Measurements from ENCODE around the gene HOXC9. TPM values are rescaled to one million over a fixed set of nuclear protein-coding genes. Genes with fewer than 3 reads are reported as not detected.

The HOXC9 gene
- polyA plus RNA-seq, 1 of the 3 experiments (the other 2 are of a cell fraction) = 1.9 TPM

DNA sequence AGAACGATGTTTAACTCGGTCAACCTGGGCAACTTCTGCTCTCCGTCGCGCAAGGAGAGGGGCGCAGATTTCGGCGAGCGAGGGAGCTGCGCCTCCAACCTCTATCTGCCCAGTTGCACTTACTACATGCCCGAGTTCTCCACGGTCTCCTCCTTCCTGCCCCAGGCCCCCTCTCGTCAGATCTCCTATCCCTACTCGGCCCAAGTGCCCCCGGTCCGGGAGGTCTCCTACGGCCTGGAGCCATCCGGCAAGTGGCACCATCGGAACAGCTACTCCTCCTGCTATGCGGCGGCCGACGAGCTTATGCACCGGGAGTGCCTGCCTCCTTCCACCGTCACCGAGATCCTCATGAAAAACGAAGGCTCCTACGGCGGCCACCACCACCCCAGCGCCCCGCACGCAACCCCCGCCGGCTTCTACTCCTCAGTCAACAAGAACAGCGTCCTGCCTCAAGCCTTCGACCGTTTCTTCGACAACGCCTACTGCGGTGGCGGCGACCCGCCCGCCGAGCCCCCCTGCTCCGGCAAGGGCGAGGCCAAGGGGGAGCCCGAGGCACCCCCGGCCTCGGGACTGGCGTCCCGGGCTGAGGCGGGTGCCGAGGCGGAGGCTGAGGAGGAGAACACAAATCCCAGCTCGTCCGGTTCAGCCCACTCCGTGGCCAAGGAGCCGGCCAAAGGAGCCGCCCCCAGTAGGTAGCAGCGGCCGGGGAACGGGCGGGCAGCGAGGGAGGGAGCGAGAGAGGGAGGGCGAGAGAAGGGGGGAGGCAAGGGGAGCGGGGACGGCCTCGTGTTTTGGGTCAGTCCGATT, 26.5 kb upstream of the HOXC9 start:
- ChIA-PET CTCF (interaction anchor here (0.9 to 12.7 kb wide), 3 partner anchors 15 to 234 kb away, joined by 3 to 134 read pairs (median 5); partner anchors contain the start of gene HOXC10), POLR2A (no interaction called here)
- Histone ChIP-seq H3K27me3 (ENCODE audit: insufficient read depth) (peaks cover 98% of the 10 kb centered on the region), H3K9me3 (no peaks in the 10 kb centered on the region), H3K4me1 (ENCODE audit: control insufficient read depth in 1 of 2, insufficient read depth in 2 of 2, low read depth in 1 of 2, low read length in 1 of 2) (peaks cover 0 to 2% of the 10 kb centered on the region in 2 experiments; a peak in 1 of 4 replicates), H3K36me3 (replicated peaks in 1 of 2; ENCODE audit: control insufficient read depth in 1 of 2, insufficient read depth in 2 of 2, low read length in 1 of 2) (no peaks in the 10 kb centered on the region), H3K79me2 (ENCODE audit: insufficient read depth) (no peaks in the 10 kb centered on the region), H2AFZ (ENCODE audit: low read depth) (no peak overlapping the region; the same call in 1 of the 2 replicates), H3F3A (replicated peaks; ENCODE audit: insufficient read depth) (peaks cover 3% of the 10 kb centered on the region), H4K20me1 (ENCODE audit: insufficient read depth) (0 out of 2 replicates have a peak, but pooled peaks cover 2% of the 10 kb centered on the region), H3K9ac (no peak overlapping the region), H3K9me2 (no peaks in the 10 kb centered on the region), H3K27ac (ENCODE audit: low read depth in 2 of 2, low read length in 1 of 2) (no peak overlapping the region), H3K4me3 (ENCODE audit: low read depth in 2 of 2, low read length in 1 of 2) (no peak overlapping the region), H3K4me2 (peak overlapping the region; percentile 24; the same call in 1 of the 2 replicates)
- WGBS (ENCODE audit: low lambda C conversion rate) = 18% methylated on average over 41 of the region's 71 CpGs
- TF ChIP-seq JUND (IDR thresholded peaks at IDR 0.05) (no peak), EZH2phosphoT487 (IDR thresholded peaks at IDR 0.05; ENCODE audit: borderline replicate concordance, low read depth) (peak; percentile 97)
- TF ChIP-seq, protein P1, sequence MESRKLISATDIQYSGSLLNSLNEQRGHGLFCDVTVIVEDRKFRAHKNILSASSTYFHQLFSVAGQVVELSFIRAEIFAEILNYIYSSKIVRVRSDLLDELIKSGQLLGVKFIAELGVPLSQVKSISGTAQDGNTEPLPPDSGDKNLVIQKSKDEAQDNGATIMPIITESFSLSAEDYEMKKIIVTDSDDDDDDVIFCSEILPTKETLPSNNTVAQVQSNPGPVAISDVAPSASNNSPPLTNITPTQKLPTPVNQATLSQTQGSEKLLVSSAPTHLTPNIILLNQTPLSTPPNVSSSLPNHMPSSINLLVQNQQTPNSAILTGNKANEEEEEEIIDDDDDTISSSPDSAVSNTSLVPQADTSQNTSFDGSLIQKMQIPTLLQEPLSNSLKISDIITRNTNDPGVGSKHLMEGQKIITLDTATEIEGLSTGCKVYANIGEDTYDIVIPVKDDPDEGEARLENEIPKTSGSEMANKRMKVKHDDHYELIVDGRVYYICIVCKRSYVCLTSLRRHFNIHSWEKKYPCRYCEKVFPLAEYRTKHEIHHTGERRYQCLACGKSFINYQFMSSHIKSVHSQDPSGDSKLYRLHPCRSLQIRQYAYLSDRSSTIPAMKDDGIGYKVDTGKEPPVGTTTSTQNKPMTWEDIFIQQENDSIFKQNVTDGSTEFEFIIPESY (IDR thresholded peaks at IDR 0.05; ENCODE audit: borderline replicate concordance, low read depth) = no peak
- TF ChIP-seq, protein P2, sequence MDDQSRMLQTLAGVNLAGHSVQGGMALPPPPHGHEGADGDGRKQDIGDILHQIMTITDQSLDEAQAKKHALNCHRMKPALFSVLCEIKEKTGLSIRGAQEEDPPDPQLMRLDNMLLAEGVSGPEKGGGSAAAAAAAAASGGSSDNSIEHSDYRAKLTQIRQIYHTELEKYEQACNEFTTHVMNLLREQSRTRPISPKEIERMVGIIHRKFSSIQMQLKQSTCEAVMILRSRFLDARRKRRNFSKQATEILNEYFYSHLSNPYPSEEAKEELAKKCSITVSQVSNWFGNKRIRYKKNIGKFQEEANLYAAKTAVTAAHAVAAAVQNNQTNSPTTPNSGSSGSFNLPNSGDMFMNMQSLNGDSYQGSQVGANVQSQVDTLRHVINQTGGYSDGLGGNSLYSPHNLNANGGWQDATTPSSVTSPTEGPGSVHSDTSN (IDR thresholded peaks at IDR 0.05) = no peak
- TF ChIP-seq, protein P3, sequence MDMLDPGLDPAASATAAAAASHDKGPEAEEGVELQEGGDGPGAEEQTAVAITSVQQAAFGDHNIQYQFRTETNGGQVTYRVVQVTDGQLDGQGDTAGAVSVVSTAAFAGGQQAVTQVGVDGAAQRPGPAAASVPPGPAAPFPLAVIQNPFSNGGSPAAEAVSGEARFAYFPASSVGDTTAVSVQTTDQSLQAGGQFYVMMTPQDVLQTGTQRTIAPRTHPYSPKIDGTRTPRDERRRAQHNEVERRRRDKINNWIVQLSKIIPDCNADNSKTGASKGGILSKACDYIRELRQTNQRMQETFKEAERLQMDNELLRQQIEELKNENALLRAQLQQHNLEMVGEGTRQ (IDR thresholded peaks at IDR 0.05; ENCODE audit: borderline replicate concordance, low read depth, low read length) = no peak
- no peak for DNase-seq

DNA sequence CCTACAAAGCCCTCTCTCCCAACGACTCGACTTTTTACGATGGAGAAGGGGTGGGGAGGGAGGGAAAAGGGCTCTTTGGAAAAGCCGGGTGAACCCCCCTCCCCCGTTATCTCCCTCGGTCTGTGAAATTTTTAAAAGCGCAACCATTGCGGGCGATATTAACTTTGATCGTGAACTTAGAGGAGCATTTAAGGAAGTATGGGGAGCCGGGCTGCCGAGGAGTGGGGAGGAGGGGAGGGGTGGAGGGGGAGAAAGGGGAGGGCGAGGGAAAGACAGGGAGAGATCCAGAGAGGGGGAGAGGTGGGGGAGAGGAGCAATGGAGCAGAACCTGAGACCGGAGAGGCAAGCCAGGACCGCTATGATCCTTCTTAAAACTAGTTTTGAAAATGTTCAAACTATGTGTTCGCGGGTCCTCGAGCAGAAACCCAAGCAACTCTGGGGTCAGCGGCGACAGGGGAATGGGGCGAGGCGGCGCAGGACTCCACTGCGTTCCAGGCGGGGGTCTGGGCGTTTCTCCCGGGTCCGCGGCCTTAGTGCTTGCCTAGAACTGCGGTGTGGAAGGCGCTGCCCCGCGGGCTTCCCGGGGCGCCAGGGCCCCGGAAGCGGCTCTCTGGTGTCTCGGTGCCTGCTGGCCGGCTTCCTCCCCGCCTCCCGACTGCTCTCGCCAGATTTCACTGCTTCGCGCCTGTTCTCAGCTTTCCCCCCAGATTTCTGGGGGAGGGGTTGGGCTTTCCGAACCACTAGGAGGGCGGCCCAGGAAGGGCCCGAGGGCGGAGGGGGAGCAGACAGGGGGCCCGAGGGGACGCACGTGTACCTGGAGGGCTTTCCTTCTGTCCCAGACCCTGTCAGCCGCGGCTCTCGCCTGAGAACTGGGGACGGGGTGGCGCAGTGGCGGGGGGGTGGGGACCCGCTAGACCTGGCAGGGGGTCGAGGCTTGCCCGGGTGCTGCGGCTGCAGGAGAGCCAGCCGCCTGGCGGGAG, 25.6 kb upstream of the HOXC9 start, which contains the start of gene HOTAIR:
TSS of gene HOTAIR (minus strand) at position 871 of the 980 bp plus-strand sequence.
- no peak within 1 kb of the TSS for H3K9ac ChIP-seq
- CTCF ChIA-PET = interaction anchor here (12.7 kb wide), 1 partner anchor 14 kb away, joined by 134 read pairs; the partner anchor contains the start of gene HOXC10
- H3K9me2 ChIP-seq = no peaks in the 10 kb centered on the region
- peak within 1 kb of the TSS; percentile 56; the same call in 1 of the 2 replicates for H3K4me2 ChIP-seq
- H4K20me1 ChIP-seq (ENCODE audit: insufficient read depth) = 0 out of 2 replicates have a peak, but pooled peaks cover 2% of the 10 kb centered on the region
- H3K9me3 ChIP-seq = no peaks in the 10 kb centered on the region
- peaks cover 0 to 2% of the 10 kb centered on the region in 2 experiments; a peak in 2 of 4 replicates for H3K4me1 ChIP-seq (ENCODE audit: control insufficient read depth in 1 of 2, insufficient read depth in 2 of 2, low read depth in 1 of 2, low read length in 1 of 2)
- 7% methylated on average over 25 of the region's 63 CpGs for WGBS (ENCODE audit: low lambda C conversion rate)
- DNase-seq = peak; percentile 63
- peaks cover 3% of the 10 kb centered on the region for H3F3A ChIP-seq (replicated peaks; ENCODE audit: insufficient read depth)
- H3K79me2 ChIP-seq (ENCODE audit: insufficient read depth) = no peaks in the 10 kb centered on the region
- peak within 1 kb of the TSS; percentile 41; the same call in 1 of the 2 replicates for H2AFZ ChIP-seq (ENCODE audit: low read depth)
- no peak within 1 kb of the TSS; a peak in 1 of 4 replicates for H3K4me3 ChIP-seq (ENCODE audit: low read depth in 2 of 2, low read length in 1 of 2)
- no peak for TF ChIP-seq RXRA (IDR thresholded peaks at IDR 0.05; ENCODE audit: borderline replicate concordance, low read depth)
- no peak for TF ChIP-seq GATA2 (CRISPR knock-in tag; IDR thresholded peaks at IDR 0.05)
- TF ChIP-seq EZH2phosphoT487 (IDR thresholded peaks at IDR 0.05; ENCODE audit: borderline replicate concordance, low read depth) = peak; percentile 79; the same call in 1 of the 2 replicates
- TF ChIP-seq MXI1 (IDR thresholded peaks at IDR 0.05; ENCODE audit: low read depth, low read length) = no peak
- H3K36me3 ChIP-seq (replicated peaks in 1 of 2; ENCODE audit: control insufficient read depth in 1 of 2, insufficient read depth in 2 of 2, low read length in 1 of 2) = no peaks in the 10 kb centered on the region
- H3K27ac ChIP-seq (ENCODE audit: low read depth in 2 of 2, low read length in 1 of 2) = no peak within 1 kb of the TSS
- H3K27me3 ChIP-seq (ENCODE audit: insufficient read depth) = peaks cover 98% of the 10 kb centered on the region
- POLR2A ChIA-PET = no interaction called here

Measured in SK-N-SH (cell line).